ENCODE results near the gene NIT2. TPM values are rescaled to one million over a fixed set of nuclear protein-coding genes. Genes with fewer than 3 reads are reported as not detected.

NIT2 gene
- polyA plus RNA-seq, 3 donors: 15.1 to 30.5 (median 24.6) TPM

- peaks cover 2 to 12% (median 7%) of the 10 kb centered on the region in 7 donors for H3K9me3 Mint-ChIP-seq
- Histone ChIP-seq H3K79me2 (ENCODE audit: insufficient read depth, low read length) (peaks cover 36% of the 10 kb centered on the region), H4K20me1 (ENCODE audit: insufficient read depth, low read length) (peaks cover 15% of the 10 kb centered on the region), H3K9ac (ENCODE audit: insufficient read depth, low read length, poor library complexity, severe bottlenecking) (no peak overlapping the region), H3K36me3 (replicated peaks in 1 of 2; ENCODE audit: control insufficient read depth in 1 of 2, insufficient read depth in 2 of 2, low read length in 2 of 2) (peaks cover 60 to 82% of the 10 kb centered on the region in 2 donors), H3K9me3 (replicated peaks in 1 of 2; ENCODE audit: control insufficient read depth in 1 of 2, insufficient read depth in 1 of 2, low read length in 2 of 2) (peaks cover 4 to 5% of the 10 kb centered on the region in 2 donors), H2AFZ (ENCODE audit: insufficient read depth, low read depth, low read length, poor library complexity, severe bottlenecking) (no peak overlapping the region), H3K4me1 (ENCODE audit: control insufficient read depth in 1 of 2, insufficient read depth in 2 of 2, low read length in 2 of 2) (no peaks in the 10 kb centered on the region), H3K27ac (ENCODE audit: low read depth in 1 of 2, low read length in 2 of 2) (peak overlapping the region in 1 of 2 donors; percentile 2), H3K27me3 (ENCODE audit: control insufficient read depth in 2 of 2, insufficient read depth in 2 of 2, low read length in 2 of 2) (no peaks in the 10 kb centered on the region), H3K4me3 (replicated peaks in 1 of 3; ENCODE audit: low read depth in 2 of 3, low read length in 3 of 3) (no peak overlapping the region), H3K4me2 (replicated peaks; ENCODE audit: extremely low read depth, low read length, poor library complexity, severe bottlenecking) (no peak overlapping the region)
- H3K27me3 Mint-ChIP-seq (ENCODE audit: low read depth in 3 of 3): no peaks in the 10 kb centered on the region
- peaks cover 44 to 72% of the 10 kb centered on the region in 2 donors for H3K36me3 Mint-ChIP-seq
- intact Hi-C loops (cut with micrococcal nuclease): no loop called here
- H3K4me1 Mint-ChIP-seq: no peaks in the 10 kb centered on the region
- DNase-seq: no peak
- WGBS (ENCODE audit: insufficient coverage): 93% methylated on average over 7 of the region's 8 CpGs
- no peak overlapping the region for H3K4me3 Mint-ChIP-seq
- peak overlapping the region in 1 of 7 donors; percentile 15 for H3K27ac Mint-ChIP-seq
- TF ChIP-seq, protein P1, sequence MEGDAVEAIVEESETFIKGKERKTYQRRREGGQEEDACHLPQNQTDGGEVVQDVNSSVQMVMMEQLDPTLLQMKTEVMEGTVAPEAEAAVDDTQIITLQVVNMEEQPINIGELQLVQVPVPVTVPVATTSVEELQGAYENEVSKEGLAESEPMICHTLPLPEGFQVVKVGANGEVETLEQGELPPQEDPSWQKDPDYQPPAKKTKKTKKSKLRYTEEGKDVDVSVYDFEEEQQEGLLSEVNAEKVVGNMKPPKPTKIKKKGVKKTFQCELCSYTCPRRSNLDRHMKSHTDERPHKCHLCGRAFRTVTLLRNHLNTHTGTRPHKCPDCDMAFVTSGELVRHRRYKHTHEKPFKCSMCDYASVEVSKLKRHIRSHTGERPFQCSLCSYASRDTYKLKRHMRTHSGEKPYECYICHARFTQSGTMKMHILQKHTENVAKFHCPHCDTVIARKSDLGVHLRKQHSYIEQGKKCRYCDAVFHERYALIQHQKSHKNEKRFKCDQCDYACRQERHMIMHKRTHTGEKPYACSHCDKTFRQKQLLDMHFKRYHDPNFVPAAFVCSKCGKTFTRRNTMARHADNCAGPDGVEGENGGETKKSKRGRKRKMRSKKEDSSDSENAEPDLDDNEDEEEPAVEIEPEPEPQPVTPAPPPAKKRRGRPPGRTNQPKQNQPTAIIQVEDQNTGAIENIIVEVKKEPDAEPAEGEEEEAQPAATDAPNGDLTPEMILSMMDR (IDR thresholded peaks at IDR 0.05): no peak
Observed at GRCh38 chr3:100384733-100385525, 50.4 kb downstream of the NIT2 start.

- H3K9me3 ChIP-seq (replicated peaks in 1 of 2; ENCODE audit: control insufficient read depth in 1 of 2, insufficient read depth in 1 of 2, low read length in 2 of 2): peaks cover 5 to 7% of the 10 kb centered on the region in 2 donors
- no peaks in the 10 kb centered on the region for H3K4me1 Mint-ChIP-seq
- peaks cover 44 to 74% of the 10 kb centered on the region in 2 donors for H3K36me3 ChIP-seq (replicated peaks in 1 of 2; ENCODE audit: control insufficient read depth in 1 of 2, insufficient read depth in 2 of 2, low read length in 2 of 2)
- no peaks in the 10 kb centered on the region for H3K4me1 ChIP-seq (ENCODE audit: control insufficient read depth in 1 of 2, insufficient read depth in 2 of 2, low read length in 2 of 2)
- no peak overlapping the region for H3K4me3 ChIP-seq (replicated peaks in 1 of 3; ENCODE audit: low read depth in 2 of 3, low read length in 3 of 3)
- intact Hi-C loops (cut with micrococcal nuclease): no loop called here
- H3K27me3 ChIP-seq (ENCODE audit: control insufficient read depth in 2 of 2, insufficient read depth in 2 of 2, low read length in 2 of 2): no peaks in the 10 kb centered on the region
- TF ChIP-seq, protein P1 (IDR thresholded peaks at IDR 0.05): no peak
- H4K20me1 ChIP-seq (ENCODE audit: insufficient read depth, low read length): peaks cover 27% of the 10 kb centered on the region
- H2AFZ ChIP-seq (ENCODE audit: insufficient read depth, low read depth, low read length, poor library complexity, severe bottlenecking): no peak overlapping the region
- H3K4me3 Mint-ChIP-seq: no peak overlapping the region
- H3K79me2 ChIP-seq (ENCODE audit: insufficient read depth, low read length): peaks cover 52% of the 10 kb centered on the region
- no peak overlapping the region for H3K4me2 ChIP-seq (replicated peaks; ENCODE audit: extremely low read depth, low read length, poor library complexity, severe bottlenecking)
- H3K36me3 Mint-ChIP-seq: peaks cover 30 to 65% of the 10 kb centered on the region in 2 donors
- no peak for DNase-seq
- H3K27ac ChIP-seq (ENCODE audit: low read depth in 1 of 2, low read length in 2 of 2): no peak overlapping the region
- H3K9ac ChIP-seq (ENCODE audit: insufficient read depth, low read length, poor library complexity, severe bottlenecking): no peak overlapping the region
- no peaks in the 10 kb centered on the region for H3K27me3 Mint-ChIP-seq (ENCODE audit: low read depth in 3 of 3)
- H3K27ac Mint-ChIP-seq: peak overlapping the region in 1 of 7 donors; percentile 33
- peaks cover 5 to 12% (median 7%) of the 10 kb centered on the region in 7 donors for H3K9me3 Mint-ChIP-seq
Observed at GRCh38 chr3:100386437-100387074, 52.0 kb downstream of the NIT2 start.
